ENCODE data around the gene KATNAL1.

KATNAL1 gene

DNA sequence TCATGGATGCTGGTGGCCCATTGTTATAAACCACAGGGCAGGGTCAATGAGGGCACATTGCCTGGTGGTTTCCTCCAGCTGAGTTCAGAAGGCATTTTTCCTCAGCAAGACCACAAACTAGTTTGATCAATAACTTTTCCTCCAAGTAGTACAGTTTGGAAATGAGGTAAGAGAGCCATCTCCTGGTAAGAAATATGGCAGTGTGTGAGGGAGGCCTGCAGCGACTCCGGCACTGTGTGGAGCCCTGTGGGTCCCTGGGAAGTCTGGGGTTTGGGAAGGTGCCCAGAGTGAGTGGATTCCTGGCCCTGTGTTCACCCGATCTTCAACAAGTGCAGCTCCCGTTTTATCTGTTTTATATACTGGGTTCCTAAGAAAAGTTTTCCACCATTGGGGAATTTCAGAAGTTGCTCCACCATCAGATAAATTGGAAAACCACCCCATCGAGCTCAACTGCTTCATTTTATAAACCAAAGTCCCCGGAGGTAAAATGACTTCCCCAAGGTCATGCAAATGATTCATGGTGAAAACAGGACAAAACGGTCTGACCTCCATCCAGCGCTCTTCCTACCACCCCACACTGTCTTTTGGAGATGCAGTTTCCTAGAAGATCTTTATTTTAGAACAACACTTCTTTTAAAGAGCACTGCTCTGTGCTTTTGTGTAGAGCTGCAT lies 148.4 kb downstream of the KATNAL1 start:
- DNase-seq = no peak

DNA sequence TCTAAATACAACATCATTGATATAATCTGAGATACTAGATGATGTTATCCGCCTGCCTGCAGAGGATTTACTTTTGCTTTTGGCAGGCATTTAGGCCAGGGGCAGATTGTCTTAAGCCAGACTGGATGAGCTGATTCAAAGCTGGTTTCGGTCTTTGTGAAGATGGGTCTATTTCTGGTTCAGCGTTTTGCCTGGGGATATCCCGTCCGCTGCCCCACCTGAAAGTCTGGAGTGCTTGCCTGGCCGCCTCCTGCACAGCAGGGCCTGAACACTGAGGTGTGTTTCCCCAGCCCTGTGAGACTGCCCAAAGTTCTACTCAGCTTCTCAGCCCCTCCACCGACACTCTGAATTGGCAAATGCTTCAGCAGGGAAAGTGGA lies 149.7 kb downstream of the KATNAL1 start:
- DNase-seq = no peak

DNA sequence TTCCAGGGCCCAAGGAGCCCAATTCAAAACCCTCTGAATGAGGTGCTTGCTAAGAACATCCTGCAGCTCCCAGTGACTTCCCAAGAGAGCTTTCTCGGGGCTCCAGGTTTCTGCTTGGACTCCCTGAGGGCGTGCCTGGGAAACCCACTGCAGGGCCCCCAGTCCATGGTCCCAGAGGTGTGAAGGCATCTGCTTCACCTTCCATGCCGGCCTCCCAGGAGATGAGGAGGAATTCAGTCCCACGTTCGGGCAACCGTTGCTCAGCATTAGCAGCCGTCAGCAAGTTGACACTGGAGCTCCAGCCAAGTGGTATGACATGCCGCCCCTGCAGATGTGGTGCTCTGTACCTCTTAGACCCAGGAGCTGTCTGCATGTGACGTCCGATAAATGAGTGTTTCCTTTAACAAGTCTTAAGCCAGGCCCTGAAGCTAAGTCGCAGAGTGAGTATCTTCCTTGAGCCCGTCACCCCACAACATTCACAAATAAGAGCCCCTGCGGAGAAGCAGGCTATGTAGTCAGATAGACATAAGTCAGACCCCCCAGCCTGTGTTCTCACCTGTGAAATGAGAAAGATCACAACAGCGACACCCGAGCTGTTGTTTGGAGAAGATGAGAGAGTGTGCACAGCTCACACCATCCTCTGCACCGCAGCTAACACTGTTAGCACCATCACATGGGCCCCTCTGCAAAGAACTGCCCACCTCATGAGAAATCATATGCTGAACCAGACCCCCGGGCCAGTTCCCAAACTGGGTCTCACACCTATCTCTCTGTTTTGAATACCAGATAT lies 150.3 kb downstream of the KATNAL1 start:
- DNase-seq = no peak

DNA sequence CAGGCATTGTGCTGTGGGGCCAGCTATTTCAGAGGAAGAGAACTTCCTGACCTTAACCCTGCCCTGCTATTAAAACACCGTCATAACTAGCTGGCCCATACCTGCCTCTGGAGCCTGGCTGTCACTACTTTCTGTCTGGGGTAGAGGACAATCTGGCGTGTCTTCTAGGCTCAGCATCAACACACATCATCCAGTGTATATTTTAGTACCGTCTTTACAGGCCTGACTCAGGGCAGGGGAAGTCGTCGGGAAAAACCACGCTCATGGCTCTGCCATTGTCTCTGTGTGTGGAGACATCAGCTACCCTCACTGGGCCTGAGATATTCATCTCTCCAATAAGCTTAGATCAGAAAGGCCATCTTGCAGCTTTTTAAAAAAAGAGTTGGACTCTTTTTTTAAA lies 151.1 kb downstream of the KATNAL1 start:
- DNase-seq = no peak

DNA sequence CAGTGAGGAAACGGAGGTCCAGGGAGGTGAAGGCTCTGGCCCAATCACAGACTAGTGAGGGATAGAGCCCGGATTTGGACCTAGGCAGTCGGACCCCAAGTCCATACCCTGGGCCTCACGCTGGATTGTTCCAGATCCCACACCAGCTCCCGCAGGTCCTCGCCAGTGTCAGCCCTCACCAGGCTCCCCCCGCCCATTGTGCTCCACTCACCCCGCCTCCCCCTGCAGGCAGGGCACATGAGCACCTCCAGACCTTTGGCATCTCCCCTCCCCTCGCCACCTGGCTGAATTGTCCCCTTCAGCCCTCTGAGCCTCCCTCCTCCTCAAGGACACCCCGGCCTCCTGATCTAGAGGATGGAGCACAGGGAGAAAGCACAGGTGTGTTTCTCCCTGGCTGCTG lies 152.4 kb downstream of the KATNAL1 start:
- no peak for DNase-seq

DNA sequence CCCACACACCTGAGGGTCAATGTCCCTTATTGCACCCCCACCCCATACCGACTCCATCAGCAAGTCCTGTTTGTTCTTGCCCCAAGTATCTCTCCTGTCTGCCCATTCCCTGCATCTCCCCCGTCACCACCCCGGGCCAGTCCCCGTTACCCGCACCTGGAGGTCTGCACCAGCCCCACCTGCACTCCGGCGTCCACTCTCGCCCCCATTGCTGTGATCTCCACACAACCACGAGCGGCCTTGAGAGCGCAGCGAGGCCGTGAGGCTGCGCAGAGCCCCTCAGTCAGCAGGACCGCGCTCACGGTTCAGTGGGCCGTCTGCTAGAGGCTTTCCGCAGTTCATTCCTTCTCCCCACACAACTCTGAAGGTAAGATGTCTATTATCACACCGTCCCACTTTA lies 152.8 kb downstream of the KATNAL1 start:
- DNase-seq = no peak

DNA sequence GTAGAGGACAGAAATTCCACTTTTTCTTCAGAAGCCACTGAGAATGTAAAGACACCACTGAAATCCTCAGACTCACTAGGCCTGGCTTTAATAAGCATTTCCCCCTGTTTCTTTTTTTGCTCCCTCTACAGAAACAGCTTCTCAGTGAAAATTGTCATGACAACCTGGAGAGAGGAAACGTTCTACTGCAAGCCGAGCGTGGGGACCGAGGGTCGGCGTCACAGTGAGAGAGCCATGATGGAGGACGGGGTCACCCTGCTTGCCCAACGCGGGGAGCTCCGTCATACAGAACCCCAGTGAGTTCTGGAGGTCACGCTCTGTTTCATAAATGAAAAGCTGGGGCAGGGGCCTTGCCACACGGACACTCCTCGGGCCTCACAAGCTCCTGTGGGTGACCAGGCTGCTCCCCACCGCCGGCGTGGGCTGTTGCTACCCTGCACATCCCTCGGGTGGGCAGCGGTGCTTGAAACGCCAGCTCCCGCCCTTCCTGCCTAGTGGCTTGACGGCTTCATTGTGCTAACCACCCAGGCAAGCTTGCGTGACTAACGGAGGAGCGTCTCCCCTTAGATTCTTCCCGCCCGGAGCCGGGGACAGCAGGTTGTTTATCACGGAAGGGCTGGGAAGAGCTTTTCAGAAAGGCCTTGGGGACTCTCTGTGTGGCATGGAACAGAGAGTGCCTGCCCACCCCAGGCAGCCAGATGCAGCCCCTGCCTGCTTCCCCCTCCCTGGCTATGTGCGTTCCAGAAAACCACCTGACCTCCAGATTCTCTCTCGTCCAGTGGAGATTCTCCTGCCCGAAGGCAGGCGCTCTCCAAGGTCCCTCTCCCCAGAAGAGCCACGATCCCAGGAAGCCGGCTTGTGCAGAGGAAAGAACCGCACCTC lies 153.6 kb downstream of the KATNAL1 start:
- DNase-seq = no peak
